HepG2 (cell line): ENCODE data around the gene PIEZO1. TPM values are rescaled to one million over a fixed set of nuclear protein-coding genes. Genes with fewer than 3 reads are reported as not detected.

Experiments
- AKNA ChIP-seq: sonication (generic); formaldehyde crosslinking; IDR thresholded peaks from 2 replicates; pipeline ENCODE4 v1.4.0; 2020; ENCODE audit warnings: missing genetic modification reagents, borderline replicate concordance
- BRF2 ChIP-seq: sonication (generic); formaldehyde crosslinking; IDR thresholded peaks from 2 replicates; pipeline ENCODE4 v1.8.1; 2022; ENCODE audit warnings: mild to moderate bottlenecking, missing genetic modification reagents
- MAF1 ChIP-seq: sonication (generic); formaldehyde crosslinking; IDR thresholded peaks from 2 replicates; pipeline ENCODE4 v1.5.0; 2020; ENCODE audit warnings: missing genetic modification reagents, borderline replicate concordance
- SOX13 ChIP-seq, 3 experiments: fragments of 450-650 bp in 1 of 3; sonication (generic) in 1 of 3; formaldehyde crosslinking in 1 of 3; IDR thresholded peaks in 2 of 3; conservative IDR thresholded peaks in 1 of 3; 2 replicates each; pipeline versions ENCODE4 v1.5.0 to v1.6.1; 2016 to 2020; ENCODE audit warnings: antibody characterized with exemption in 1 of 3, mild to moderate bottlenecking in 1 of 3, missing compliant biosample characterization in 1 of 3, missing genetic modification reagents in 1 of 3, moderate library complexity in 1 of 3
- ZNF274 ChIP-seq: sonication (generic); formaldehyde crosslinking; IDR thresholded peaks from 2 replicates; pipeline ENCODE4 v1.5.1; 2020; ENCODE audit warnings: mild to moderate bottlenecking, missing genetic modification reagents
- ZNF382 ChIP-seq: sonication (generic); formaldehyde crosslinking; IDR thresholded peaks from 2 replicates; pipeline ENCODE4 v1.5.0; 2020; ENCODE audit warnings: missing genetic modification reagents, mild to moderate bottlenecking, borderline replicate concordance
- ZNF543 ChIP-seq: sonication (generic); formaldehyde crosslinking; IDR thresholded peaks from 2 replicates; pipeline ENCODE4 v1.4.0; 2020; ENCODE audit warnings: mild to moderate bottlenecking, missing genetic modification reagents
- ZNF550 ChIP-seq: sonication (generic); formaldehyde crosslinking; IDR thresholded peaks from 2 replicates; pipeline ENCODE4 v1.4.0; 2020; ENCODE audit warnings: mild to moderate bottlenecking, missing genetic modification reagents, borderline replicate concordance
- ZNF556 ChIP-seq: sonication (generic); formaldehyde crosslinking; IDR thresholded peaks from 2 replicates; pipeline ENCODE4 v1.4.0; 2020; ENCODE audit warnings: mild to moderate bottlenecking, missing genetic modification reagents, borderline replicate concordance
- ZNF619 ChIP-seq: sonication (generic); formaldehyde crosslinking; IDR thresholded peaks from 2 replicates; pipeline ENCODE4 v1.4.0; 2020; ENCODE audit warnings: mild to moderate bottlenecking, missing genetic modification reagents
- ZNF710 ChIP-seq: sonication (generic); formaldehyde crosslinking; IDR thresholded peaks from 2 replicates; pipeline ENCODE4 v1.5.0; 2020; ENCODE audit warnings: mild to moderate bottlenecking, missing genetic modification reagents, borderline replicate concordance
- ZNF746 ChIP-seq: sonication (generic); formaldehyde crosslinking; IDR thresholded peaks from 2 replicates; pipeline ENCODE4 v1.8.0; 2022; ENCODE audit warnings: mild to moderate bottlenecking, missing genetic modification reagents
- polyA plus RNA-seq, 8 experiments: library from polyadenylated mRNA; depleted of rRNA in 3 of 8; stranded (reverse) in 7 of 8; unstranded in 1 of 8; fragments of >200 nt; fragmentation: Illumina TruSeq in 4 of 8; extraction: Trizol in 4 of 8; gene quantifications; 2 replicates each; pipeline versions ENCODE4 v1.2.1 to v1.2.3, GENCODE V29; 2011 to 2016; ENCODE audit warnings: low read depth in 4 of 8, missing spikeins in 1 of 8, mixed read lengths in 1 of 8; ENCODE audit not compliant: insufficient read depth in 1 of 8
- total RNA-seq, 5 experiments: library from RNA; depleted of rRNA; stranded (reverse); fragments of >200 nt; fragmentation: Illumina TruSeq; extraction: Trizol; gene quantifications; 2 replicates each; pipeline ENCODE4 v1.2.3, GENCODE V29; 2016; ENCODE audit warnings: low read depth in 1 of 5
- TF ChIP-seq, protein P1 (sequence below): sonication (generic); formaldehyde crosslinking; IDR thresholded peaks from 2 replicates; pipeline ENCODE4 v1.5.0; 2020; ENCODE audit warnings: mild to moderate bottlenecking, missing genetic modification reagents
- TF ChIP-seq, protein P2 (sequence below): sonication (generic); formaldehyde crosslinking; IDR thresholded peaks from 2 replicates; pipeline ENCODE4 v1.5.1; 2020; ENCODE audit warnings: mild to moderate bottlenecking, missing genetic modification reagents

Gene PIEZO1
- total and polyA plus RNA-seq, 2 of the 13 experiments (the other 11 are each of a cell fraction or from before 2014, with no cell fraction given), result 67.9 to 85.0 TPM

DNA sequence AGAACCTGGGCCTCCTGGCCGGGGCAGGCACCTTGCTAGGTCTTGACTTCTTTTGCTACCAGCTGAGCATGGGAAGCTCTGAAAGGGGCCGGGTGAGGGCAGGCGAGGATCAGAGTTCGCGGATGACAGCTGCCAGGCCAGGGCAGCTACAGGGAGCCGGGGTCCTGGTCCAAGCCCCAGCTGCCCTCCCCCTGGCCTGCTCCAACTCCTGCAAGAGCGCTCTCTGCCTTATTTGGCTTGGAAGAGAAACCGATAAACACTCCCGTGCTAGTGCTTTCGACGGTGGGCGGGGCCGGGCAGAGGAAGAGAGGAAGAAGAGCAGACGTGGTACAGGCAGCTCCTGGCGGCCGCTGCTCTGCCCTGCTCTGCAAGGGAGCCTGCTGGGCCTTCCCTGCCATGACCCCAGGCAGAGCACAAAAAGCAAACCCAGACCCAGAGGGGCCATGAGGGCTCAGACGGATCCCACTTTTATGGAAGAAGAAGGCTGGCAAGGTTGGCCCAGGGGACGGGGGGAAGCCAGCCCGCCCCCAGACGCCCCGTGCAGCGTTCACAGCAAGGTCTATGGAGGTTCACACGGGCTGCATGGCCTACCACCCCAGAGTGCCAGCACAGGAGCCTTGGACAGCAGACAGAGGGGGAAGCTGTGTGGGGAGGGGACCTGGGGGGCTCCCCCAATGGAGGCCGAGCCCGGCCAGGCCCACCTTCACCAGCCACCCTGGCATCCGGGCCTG, 25.6 kb downstream of the PIEZO1 start (continued):
- TF ChIP-seq AKNA (CRISPR knock-in tag), result no peak
- TF ChIP-seq ZNF710 (CRISPR knock-in tag), result peak; percentile 59
- peak; percentile 29; the same call in 1 of the 2 replicates for TF ChIP-seq ZNF543
- no peak for TF ChIP-seq SOX13 (IDR thresholded peaks at IDR 0.05)
- peak in 1 of 2 experiments; percentile 36; a peak in 1 of 4 replicates for TF ChIP-seq SOX13 (CRISPR knock-in tag; conservative IDR thresholded peaks at IDR 0.05 in 1 of 2, IDR thresholded peaks at IDR 0.05 in 1 of 2)
- peak; percentile 79; the same call in 1 of the 2 replicates for TF ChIP-seq ZNF556
- TF ChIP-seq, protein P1, sequence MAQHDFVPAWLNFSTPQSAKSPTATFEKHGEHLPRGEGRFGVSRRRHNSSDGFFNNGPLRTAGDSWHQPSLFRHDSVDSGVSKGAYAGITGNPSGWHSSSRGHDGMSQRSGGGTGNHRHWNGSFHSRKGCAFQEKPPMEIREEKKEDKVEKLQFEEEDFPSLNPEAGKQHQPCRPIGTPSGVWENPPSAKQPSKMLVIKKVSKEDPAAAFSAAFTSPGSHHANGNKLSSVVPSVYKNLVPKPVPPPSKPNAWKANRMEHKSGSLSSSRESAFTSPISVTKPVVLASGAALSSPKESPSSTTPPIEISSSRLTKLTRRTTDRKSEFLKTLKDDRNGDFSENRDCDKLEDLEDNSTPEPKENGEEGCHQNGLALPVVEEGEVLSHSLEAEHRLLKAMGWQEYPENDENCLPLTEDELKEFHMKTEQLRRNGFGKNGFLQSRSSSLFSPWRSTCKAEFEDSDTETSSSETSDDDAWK (CRISPR knock-in tag), result no peak
- TF ChIP-seq, protein P2, sequence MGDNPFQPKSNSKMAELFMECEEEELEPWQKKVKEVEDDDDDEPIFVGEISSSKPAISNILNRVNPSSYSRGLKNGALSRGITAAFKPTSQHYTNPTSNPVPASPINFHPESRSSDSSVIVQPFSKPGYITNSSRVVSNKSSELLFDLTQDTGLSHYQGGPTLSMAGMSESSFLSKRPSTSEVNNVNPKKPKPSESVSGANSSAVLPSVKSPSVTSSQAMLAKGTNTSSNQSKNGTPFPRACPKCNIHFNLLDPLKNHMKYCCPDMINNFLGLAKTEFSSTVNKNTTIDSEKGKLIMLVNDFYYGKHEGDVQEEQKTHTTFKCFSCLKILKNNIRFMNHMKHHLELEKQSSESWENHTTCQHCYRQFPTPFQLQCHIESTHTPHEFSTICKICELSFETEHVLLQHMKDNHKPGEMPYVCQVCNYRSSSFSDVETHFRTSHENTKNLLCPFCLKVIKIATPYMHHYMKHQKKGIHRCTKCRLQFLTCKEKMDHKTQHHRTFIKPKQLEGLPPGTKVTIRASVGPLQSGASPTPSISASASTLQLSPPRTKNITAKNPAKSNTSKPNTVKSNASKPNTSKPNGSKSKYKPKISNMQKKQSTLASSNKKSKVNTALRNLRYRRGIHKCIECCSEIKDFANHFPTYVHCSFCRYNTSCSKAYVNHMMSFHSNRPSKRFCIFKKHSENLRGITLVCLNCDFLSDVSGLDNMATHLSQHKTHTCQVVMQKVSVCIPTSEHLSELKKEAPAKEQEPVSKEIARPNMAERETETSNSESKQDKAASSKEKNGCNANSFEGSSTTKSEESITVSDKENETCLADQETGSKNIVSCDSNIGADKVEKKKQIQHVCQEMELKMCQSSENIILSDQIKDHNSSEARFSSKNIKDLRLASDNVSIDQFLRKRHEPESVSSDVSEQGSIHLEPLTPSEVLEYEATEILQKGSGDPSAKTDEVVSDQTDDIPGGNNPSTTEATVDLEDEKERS (CRISPR knock-in tag), result 0 out of 2 replicates have a peak, but pooled peaks have one; percentile 45
- TF ChIP-seq ZNF746 (CRISPR knock-in tag), result peak; percentile 28; the same call in 1 of the 2 replicates
- no peak for TF ChIP-seq BRF2 (CRISPR knock-in tag)
- TF ChIP-seq ZNF619, result peak; percentile 47; the same call in 1 of the 2 replicates
- TF ChIP-seq ZNF550, result no peak; the same call in 1 of the 2 replicates
- TF ChIP-seq MAF1, result no peak
- no peak for TF ChIP-seq ZNF382 (CRISPR knock-in tag)
- 0 out of 2 replicates have a peak, but pooled peaks have one; percentile 36 for TF ChIP-seq ZNF274 (CRISPR knock-in tag)
